Measurements from ENCODE around the gene HSD11B1.

DNA sequence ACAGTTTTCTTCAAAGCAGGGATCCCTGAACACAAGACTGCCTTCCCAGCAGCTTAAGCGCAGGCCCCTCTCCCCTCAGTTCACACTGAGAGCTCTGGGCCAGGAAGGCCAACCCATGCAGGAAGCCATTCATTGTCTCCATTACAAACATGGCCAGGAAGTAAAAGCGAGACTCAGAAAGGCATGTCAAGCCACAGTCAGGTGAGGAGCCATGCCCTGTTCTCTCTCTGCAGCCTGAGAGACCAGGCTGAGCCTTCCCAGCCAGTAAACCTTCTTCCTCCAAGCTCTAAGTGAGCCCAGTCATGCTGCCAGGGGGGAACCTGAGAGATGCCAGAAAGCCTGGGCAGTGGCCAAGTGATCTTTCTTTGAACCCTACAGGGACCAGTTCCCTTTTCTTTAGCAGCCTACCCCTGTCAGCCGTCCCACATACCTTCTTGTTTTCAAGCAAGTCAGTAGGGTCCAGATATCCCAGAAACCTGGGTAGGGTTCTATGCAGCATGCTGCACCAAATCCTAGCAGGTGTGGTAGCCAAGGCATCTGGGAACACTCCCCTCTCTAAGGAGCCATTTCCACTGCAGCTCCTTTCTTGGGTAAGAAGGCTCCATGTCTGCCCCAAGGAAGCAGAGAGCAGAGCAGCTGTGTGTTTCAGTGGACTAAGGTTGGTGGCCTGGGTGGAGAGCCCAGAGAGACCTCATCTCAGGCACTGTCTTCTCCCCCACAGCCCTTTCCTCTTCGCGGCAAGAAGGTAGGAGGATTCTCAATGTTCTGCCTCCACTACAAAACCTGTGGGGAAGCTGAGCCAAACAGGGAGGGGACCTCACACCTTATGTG lies 52.2 kb downstream of the HSD11B1 start:
- no peak for TF ChIP-seq EZH2phosphoT487 (conservative IDR thresholded peaks at IDR 0.05; ENCODE audit: low read length)
- TF ChIP-seq, protein P1, sequence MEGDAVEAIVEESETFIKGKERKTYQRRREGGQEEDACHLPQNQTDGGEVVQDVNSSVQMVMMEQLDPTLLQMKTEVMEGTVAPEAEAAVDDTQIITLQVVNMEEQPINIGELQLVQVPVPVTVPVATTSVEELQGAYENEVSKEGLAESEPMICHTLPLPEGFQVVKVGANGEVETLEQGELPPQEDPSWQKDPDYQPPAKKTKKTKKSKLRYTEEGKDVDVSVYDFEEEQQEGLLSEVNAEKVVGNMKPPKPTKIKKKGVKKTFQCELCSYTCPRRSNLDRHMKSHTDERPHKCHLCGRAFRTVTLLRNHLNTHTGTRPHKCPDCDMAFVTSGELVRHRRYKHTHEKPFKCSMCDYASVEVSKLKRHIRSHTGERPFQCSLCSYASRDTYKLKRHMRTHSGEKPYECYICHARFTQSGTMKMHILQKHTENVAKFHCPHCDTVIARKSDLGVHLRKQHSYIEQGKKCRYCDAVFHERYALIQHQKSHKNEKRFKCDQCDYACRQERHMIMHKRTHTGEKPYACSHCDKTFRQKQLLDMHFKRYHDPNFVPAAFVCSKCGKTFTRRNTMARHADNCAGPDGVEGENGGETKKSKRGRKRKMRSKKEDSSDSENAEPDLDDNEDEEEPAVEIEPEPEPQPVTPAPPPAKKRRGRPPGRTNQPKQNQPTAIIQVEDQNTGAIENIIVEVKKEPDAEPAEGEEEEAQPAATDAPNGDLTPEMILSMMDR (IDR thresholded peaks at IDR 0.05; ENCODE audit: insufficient read depth, low read length, poor library complexity, severe bottlenecking) = no peak

All from SU-DHL-6 (cell line).